ENCODE measurements around the gene TBX1. TPM values are rescaled to one million over a fixed set of nuclear protein-coding genes. Genes with fewer than 3 reads are reported as not detected.

TBX1 gene
- total RNA-seq, 2 donors from 2014 or later = 11.0 to 20.2 TPM

DNA sequence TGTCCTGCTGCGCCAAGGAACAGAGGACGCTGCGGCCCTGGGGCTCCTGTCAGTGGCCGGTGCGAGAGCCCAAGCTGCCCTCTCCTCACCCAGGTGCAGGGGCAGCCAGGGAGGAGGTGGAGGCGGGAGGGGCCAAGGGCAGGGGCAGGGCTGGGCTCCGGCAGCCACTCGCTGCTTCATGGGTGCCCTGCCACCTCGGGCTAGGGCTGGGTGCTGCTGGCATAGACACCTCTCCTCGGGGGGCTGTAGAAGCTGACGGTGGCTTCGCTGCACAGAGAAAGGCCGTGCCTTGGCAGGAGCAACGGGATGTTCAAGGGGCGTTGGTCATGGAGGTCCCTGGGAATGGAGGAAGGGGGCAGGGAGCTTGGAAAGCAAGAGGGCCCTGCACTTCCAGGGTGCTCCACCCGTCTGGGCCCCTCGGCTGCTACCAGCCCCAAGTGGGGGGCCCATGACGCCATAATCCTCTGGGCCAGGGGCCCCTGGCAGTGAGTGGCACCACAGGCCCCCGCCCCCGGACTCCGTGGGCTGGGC, 1.6 kb upstream of the TBX1 start:
- Histone ChIP-seq H3K27ac (no peak overlapping the region), H3K27me3 (replicated peaks; ENCODE audit: insufficient read depth) (peaks cover 19% of the 10 kb centered on the region), H3K4me1 (replicated peaks) (peaks cover 5% of the 10 kb centered on the region), H3K4me3 (no peak overlapping the region), H3K36me3 (no peaks in the 10 kb centered on the region), H3K9me3 (no peaks in the 10 kb centered on the region)
- no peak for DNase-seq (ENCODE audit: low spot score)
- TF ChIP-seq, protein P1, sequence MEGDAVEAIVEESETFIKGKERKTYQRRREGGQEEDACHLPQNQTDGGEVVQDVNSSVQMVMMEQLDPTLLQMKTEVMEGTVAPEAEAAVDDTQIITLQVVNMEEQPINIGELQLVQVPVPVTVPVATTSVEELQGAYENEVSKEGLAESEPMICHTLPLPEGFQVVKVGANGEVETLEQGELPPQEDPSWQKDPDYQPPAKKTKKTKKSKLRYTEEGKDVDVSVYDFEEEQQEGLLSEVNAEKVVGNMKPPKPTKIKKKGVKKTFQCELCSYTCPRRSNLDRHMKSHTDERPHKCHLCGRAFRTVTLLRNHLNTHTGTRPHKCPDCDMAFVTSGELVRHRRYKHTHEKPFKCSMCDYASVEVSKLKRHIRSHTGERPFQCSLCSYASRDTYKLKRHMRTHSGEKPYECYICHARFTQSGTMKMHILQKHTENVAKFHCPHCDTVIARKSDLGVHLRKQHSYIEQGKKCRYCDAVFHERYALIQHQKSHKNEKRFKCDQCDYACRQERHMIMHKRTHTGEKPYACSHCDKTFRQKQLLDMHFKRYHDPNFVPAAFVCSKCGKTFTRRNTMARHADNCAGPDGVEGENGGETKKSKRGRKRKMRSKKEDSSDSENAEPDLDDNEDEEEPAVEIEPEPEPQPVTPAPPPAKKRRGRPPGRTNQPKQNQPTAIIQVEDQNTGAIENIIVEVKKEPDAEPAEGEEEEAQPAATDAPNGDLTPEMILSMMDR (IDR thresholded peaks at IDR 0.05) = no peak
- TF ChIP-seq POLR2A (IDR thresholded peaks at IDR 0.05) = no peak
- TF ChIP-seq POLR2AphosphoS5 (IDR thresholded peaks at IDR 0.05) = no peak
- intact Hi-C loops (cut with DNase I) = no loop called here
- WGBS = 48% methylated on average over 18 of the region's 21 CpGs

DNA sequence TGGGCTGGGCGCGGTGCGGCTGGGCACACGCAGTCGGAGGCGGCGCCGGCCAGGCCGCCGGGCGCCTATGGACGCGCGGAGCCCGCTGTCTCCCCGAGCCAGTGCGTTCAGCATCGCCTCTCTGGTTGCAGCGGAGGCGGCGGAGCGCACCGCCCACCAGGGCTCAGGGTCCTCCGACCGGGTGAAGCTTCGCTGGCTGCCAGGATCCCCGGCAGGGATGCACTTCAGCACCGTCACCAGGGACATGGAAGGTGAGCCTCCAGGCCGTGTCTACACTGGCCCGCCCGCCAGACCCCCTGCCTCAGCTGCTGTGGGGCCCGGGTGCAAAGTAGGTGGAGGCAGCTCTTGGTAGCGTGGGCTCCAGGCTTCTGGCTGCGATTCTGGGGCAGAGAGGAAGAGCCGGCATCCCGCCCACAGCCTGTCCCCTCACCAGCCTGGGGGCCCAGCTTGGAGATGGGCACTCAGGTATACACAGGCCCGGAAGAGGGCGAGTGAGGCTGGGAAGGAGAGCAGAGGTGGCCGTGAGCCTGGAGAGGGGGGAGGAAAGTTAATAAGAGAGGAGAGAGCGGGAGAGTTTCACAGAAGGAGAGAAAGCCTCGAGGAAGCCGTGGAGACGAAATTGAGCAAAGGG, 1.0 kb upstream of the TBX1 start:
- Histone ChIP-seq H3K4me1 (replicated peaks) (peaks cover 5% of the 10 kb centered on the region), H3K27me3 (replicated peaks; ENCODE audit: insufficient read depth) (peaks cover 17% of the 10 kb centered on the region), H3K4me3 (no peak overlapping the region), H3K36me3 (no peaks in the 10 kb centered on the region), H3K9me3 (no peaks in the 10 kb centered on the region), H3K27ac (no peak overlapping the region)
- 21% methylated on average over 36 of the region's 43 CpGs for WGBS
- no peak for DNase-seq (ENCODE audit: low spot score)
- no peak for TF ChIP-seq POLR2AphosphoS5 (IDR thresholded peaks at IDR 0.05)
- TF ChIP-seq, protein P1 (IDR thresholded peaks at IDR 0.05) = no peak
- no peak for TF ChIP-seq POLR2A (IDR thresholded peaks at IDR 0.05)
- intact Hi-C loops (cut with DNase I) = no loop called here

DNA sequence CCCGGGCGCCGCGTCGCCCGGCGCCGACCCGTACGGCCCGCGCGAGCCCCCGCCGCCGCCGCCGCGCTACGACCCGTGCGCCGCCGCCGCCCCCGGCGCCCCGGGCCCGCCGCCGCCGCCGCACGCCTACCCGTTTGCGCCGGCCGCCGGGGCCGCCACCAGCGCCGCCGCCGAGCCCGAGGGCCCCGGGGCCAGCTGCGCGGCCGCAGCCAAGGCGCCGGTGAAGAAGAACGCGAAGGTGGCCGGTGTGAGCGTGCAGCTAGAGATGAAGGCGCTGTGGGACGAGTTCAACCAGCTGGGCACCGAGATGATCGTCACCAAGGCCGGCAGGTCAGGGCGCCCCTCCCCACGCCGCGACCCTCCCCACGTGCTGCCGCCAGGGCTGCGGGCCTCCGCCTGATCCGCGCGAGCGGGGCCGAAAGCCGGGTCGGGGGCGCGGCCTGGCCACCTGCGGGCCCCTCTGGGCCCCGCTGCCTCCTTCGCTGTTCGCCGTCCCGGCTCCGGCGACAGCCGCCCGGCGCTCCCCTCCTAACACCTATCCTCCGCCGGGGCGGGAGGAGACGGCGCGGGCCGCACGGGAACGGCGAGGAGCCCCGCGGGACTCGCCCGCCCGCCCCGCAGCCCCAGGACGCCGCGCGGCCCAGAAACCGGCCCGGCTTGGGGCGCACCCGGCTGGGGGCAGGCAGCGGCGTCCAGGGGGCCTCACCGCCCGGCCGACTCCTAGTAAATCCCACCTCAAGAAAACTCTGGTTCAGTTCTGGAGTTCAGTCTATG, 560 bp downstream of the TBX1 start:
- Histone ChIP-seq H3K27ac (peak overlapping the region in 1 of 2 donors; percentile 36), H3K27me3 (replicated peaks; ENCODE audit: insufficient read depth) (peaks cover 2% of the 10 kb centered on the region), H3K9me3 (no peaks in the 10 kb centered on the region), H3K4me3 (peak overlapping the region; percentile 18 to 22), H3K36me3 (no peaks in the 10 kb centered on the region), H3K4me1 (replicated peaks) (peaks cover 5% of the 10 kb centered on the region)
- intact Hi-C loops (cut with DNase I) = no loop called here
- no peak for DNase-seq (ENCODE audit: low spot score)
- 61% methylated on average over 19 of the region's 117 CpGs for WGBS
- TF ChIP-seq, protein P1 (IDR thresholded peaks at IDR 0.05) = no peak
- TF ChIP-seq POLR2A (IDR thresholded peaks at IDR 0.05) = no peak
- no peak for TF ChIP-seq POLR2AphosphoS5 (IDR thresholded peaks at IDR 0.05)

DNA sequence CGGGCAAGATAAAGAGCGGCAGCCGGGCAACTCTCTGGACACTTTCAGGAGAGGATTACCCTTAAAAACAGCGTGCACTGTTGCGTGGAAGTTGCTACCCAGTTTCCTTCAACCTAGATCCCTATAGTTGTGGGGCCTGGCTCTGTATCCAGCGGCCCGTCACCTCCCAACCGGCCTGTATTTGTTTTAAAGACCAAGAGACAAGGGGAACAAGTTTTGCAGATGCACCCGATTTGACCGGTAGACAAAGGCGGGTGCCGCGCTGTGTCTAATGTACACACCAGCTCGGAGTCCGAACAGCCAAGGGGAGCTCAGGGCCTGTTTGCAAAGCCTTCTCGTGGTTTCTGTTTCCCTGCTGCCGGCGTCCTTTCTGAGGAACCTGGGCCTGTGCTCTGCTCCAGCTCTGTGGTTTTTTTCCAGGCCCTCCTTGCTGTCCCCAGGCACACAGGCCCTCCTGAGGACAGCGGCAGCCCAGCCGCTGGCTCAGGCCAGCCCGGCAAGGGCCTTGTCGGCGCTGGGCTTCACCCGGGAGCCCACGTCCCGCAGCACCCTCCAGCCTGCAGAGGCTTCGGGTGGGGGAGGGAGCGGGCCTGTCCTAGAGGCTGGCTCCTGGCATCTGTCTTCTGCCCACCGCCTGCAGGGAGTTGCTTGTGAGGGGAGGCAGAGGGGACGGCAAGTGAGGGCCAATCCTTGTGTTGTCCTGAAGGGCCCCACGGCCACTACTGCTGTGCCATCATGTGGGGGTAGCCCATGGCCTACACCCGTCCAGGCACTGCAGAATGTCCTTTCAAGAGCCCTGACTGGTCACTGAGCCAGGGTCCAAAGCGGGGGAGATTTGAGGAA, 1.4 kb downstream of the TBX1 start:
- no peaks in the 10 kb centered on the region for H3K27me3 ChIP-seq (replicated peaks; ENCODE audit: insufficient read depth)
- H3K4me1 ChIP-seq (replicated peaks) = peaks cover 2% of the 10 kb centered on the region
- H3K36me3 ChIP-seq = no peaks in the 10 kb centered on the region
- DNase-seq (ENCODE audit: low spot score) = no peak
- intact Hi-C loops (cut with DNase I) = no loop called here
- H3K9me3 ChIP-seq = no peaks in the 10 kb centered on the region
- TF ChIP-seq, protein P1 (IDR thresholded peaks at IDR 0.05) = no peak
- TF ChIP-seq POLR2A (IDR thresholded peaks at IDR 0.05) (no peak), POLR2AphosphoS5 (IDR thresholded peaks at IDR 0.05) (no peak)
- WGBS = 94% methylated on average over 33 of the region's 33 CpGs
- H3K4me3 ChIP-seq = peak overlapping the region in 1 of 2 donors; percentile 18
- H3K27ac ChIP-seq = peak overlapping the region in 1 of 2 donors; percentile 36

Measured in prostate gland (tissue), 2 donors.